ENCODE data around the gene RABGAP1. TPM values are rescaled to one million over a fixed set of nuclear protein-coding genes. Genes with fewer than 3 reads are reported as not detected.

RABGAP1 gene
- total RNA-seq, 1 donor from 2014 or later, result 44.7 TPM

DNA sequence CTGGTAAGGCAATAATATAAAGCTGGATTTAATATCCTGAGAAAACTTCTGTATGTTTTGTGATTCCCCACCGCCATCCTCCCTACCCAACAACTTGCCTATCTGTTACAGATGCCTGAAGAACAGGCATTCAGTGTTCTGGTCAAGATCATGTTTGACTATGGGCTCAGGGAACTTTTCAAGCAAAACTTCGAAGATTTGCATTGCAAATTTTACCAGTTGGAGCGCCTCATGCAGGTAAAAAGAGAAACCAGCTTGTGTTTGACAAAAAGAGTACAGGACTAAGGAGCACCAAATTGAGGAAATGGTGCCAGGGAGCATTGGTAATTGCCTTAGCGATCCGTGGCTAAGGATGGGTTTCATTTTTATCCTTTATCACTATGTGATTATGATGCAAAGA is 132.6 kb downstream of the RABGAP1 start:
- H3K27me3 Mint-ChIP-seq (ENCODE audit: low read depth, unreplicated experiment), result no peaks in the 10 kb centered on the region
- H3K27ac ChIP-seq (ENCODE audit: low read depth, low read length), result no peak overlapping the region
- H3K27me3 ChIP-seq (ENCODE audit: insufficient read depth, low read length), result no peaks in the 10 kb centered on the region
- H3K9me3 Mint-ChIP-seq (ENCODE audit: unreplicated experiment), result no peaks in the 10 kb centered on the region
- no peak overlapping the region for H2AFZ ChIP-seq (ENCODE audit: low read depth, low read length)
- H3K36me3 Mint-ChIP-seq (ENCODE audit: low read depth, unreplicated experiment), result peaks cover 3% of the 10 kb centered on the region
- peak overlapping the region; percentile 36 for H3K27ac Mint-ChIP-seq (ENCODE audit: unreplicated experiment)
- H3K4me1 ChIP-seq (ENCODE audit: insufficient read depth, low read length), result peaks cover 25% of the 10 kb centered on the region
- FAIRE-seq, result no peak
- no peak overlapping the region for H3K9ac ChIP-seq (ENCODE audit: low read length)
- no peak for DNase-seq (ENCODE audit: low read depth)
- peaks cover 10% of the 10 kb centered on the region for H3K36me3 ChIP-seq (ENCODE audit: insufficient read depth, low read length)
- no peak overlapping the region for H3K4me3 ChIP-seq (ENCODE audit: insufficient read depth, low read depth, low read length)
- H4K20me1 ChIP-seq (ENCODE audit: insufficient read depth, low read length), result no peaks in the 10 kb centered on the region
- peak overlapping the region; percentile 59 for H3K4me2 ChIP-seq (ENCODE audit: low read length)
- H3K79me2 ChIP-seq (ENCODE audit: insufficient read depth, low read length), result no peaks in the 10 kb centered on the region
- peaks cover 16% of the 10 kb centered on the region for H3K4me1 Mint-ChIP-seq (ENCODE audit: low read depth, unreplicated experiment)
- TF ChIP-seq CTCF (IDR thresholded peaks at IDR 0.05; ENCODE audit: insufficient read depth, low read depth, low read length), result no peak
- no peak for TF ChIP-seq EZH2 (IDR thresholded peaks at IDR 0.05; ENCODE audit: insufficient read depth, low read length)
- no peaks in the 10 kb centered on the region for H3K9me3 ChIP-seq (ENCODE audit: insufficient read depth, low read depth, low read length)
- no peak overlapping the region for H3K4me3 Mint-ChIP-seq (ENCODE audit: unreplicated experiment)

DNA sequence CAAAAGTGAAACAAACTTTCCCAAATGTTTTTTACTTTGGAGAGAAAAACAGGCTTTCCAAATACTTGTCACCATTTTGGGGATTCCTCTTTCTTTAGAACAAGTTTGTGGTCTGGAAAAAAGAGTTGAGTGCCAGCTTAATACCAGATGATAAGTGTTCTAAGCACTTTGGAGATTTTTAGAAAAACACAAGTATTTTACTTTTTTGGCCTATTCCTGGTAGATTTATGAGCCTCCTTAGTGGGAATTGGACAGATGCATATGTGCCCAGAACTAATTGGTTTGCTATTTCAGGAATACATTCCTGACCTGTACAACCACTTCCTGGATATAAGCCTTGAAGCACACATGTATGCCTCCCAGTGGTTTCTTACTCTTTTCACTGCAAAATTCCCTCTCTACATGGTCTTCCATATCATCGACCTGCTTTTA is 133.2 kb downstream of the RABGAP1 start:
- Histone ChIP-seq H3K27ac (ENCODE audit: low read depth, low read length) (peak overlapping the region; percentile 33), H3K4me3 (ENCODE audit: insufficient read depth, low read depth, low read length) (no peak overlapping the region), H3K27me3 (ENCODE audit: insufficient read depth, low read length) (no peaks in the 10 kb centered on the region), H3K9me3 (ENCODE audit: insufficient read depth, low read depth, low read length) (no peaks in the 10 kb centered on the region), H3K4me1 (ENCODE audit: insufficient read depth, low read length) (peaks cover 21% of the 10 kb centered on the region), H3K9ac (ENCODE audit: low read length) (no peak overlapping the region), H4K20me1 (ENCODE audit: insufficient read depth, low read length) (no peaks in the 10 kb centered on the region), H3K36me3 (ENCODE audit: insufficient read depth, low read length) (peaks cover 13% of the 10 kb centered on the region), H3K4me2 (ENCODE audit: low read length) (peak overlapping the region; percentile 59), H2AFZ (ENCODE audit: low read depth, low read length) (no peak overlapping the region), H3K79me2 (ENCODE audit: insufficient read depth, low read length) (no peaks in the 10 kb centered on the region)
- Mint-ChIP-seq H3K27me3 (ENCODE audit: low read depth, unreplicated experiment) (no peaks in the 10 kb centered on the region), H3K27ac (ENCODE audit: unreplicated experiment) (peak overlapping the region; percentile 36), H3K9me3 (ENCODE audit: unreplicated experiment) (no peaks in the 10 kb centered on the region), H3K4me1 (ENCODE audit: low read depth, unreplicated experiment) (peaks cover 16% of the 10 kb centered on the region), H3K36me3 (ENCODE audit: low read depth, unreplicated experiment) (peaks cover 3% of the 10 kb centered on the region), H3K4me3 (ENCODE audit: unreplicated experiment) (no peak overlapping the region)
- peak; percentile 94 for DNase-seq (ENCODE audit: low read depth)
- FAIRE-seq, result peak; percentile 86
- TF ChIP-seq CTCF (IDR thresholded peaks at IDR 0.05; ENCODE audit: insufficient read depth, low read depth, low read length), result peak; percentile 10
- no peak for TF ChIP-seq EZH2 (IDR thresholded peaks at IDR 0.05; ENCODE audit: insufficient read depth, low read length)

- FAIRE-seq (no peak), DNase-seq (ENCODE audit: low read depth) (no peak)
- Mint-ChIP-seq H3K4me3 (ENCODE audit: unreplicated experiment) (no peak overlapping the region), H3K4me1 (ENCODE audit: low read depth, unreplicated experiment) (peaks cover 16% of the 10 kb centered on the region), H3K27me3 (ENCODE audit: low read depth, unreplicated experiment) (no peaks in the 10 kb centered on the region), H3K9me3 (ENCODE audit: unreplicated experiment) (no peaks in the 10 kb centered on the region), H3K36me3 (ENCODE audit: low read depth, unreplicated experiment) (peaks cover 3% of the 10 kb centered on the region), H3K27ac (ENCODE audit: unreplicated experiment) (peak overlapping the region; percentile 2)
- peaks cover 16% of the 10 kb centered on the region for H3K36me3 ChIP-seq (ENCODE audit: insufficient read depth, low read length)
- H3K4me1 ChIP-seq (ENCODE audit: insufficient read depth, low read length), result peaks cover 16% of the 10 kb centered on the region
- no peak overlapping the region for H3K4me3 ChIP-seq (ENCODE audit: insufficient read depth, low read depth, low read length)
- H3K27me3 ChIP-seq (ENCODE audit: insufficient read depth, low read length), result no peaks in the 10 kb centered on the region
- no peaks in the 10 kb centered on the region for H3K79me2 ChIP-seq (ENCODE audit: insufficient read depth, low read length)
- peak overlapping the region; percentile 4 for H3K27ac ChIP-seq (ENCODE audit: low read depth, low read length)
- no peak overlapping the region for H2AFZ ChIP-seq (ENCODE audit: low read depth, low read length)
- H4K20me1 ChIP-seq (ENCODE audit: insufficient read depth, low read length), result no peaks in the 10 kb centered on the region
- no peak for TF ChIP-seq CTCF (IDR thresholded peaks at IDR 0.05; ENCODE audit: insufficient read depth, low read depth, low read length)
- no peak for TF ChIP-seq EZH2 (IDR thresholded peaks at IDR 0.05; ENCODE audit: insufficient read depth, low read length)
- no peaks in the 10 kb centered on the region for H3K9me3 ChIP-seq (ENCODE audit: insufficient read depth, low read depth, low read length)
- H3K9ac ChIP-seq (ENCODE audit: low read length), result no peak overlapping the region
- peak overlapping the region; percentile 59 for H3K4me2 ChIP-seq (ENCODE audit: low read length)
Observed at GRCh38 chr9:123074628-123075027, 133.8 kb downstream of the RABGAP1 start.

Data from astrocyte (in vitro differentiated cells and primary cell).